Brain microvascular endothelial cell (primary cell): ENCODE results near the gene CD58.

Source experiments
- DNase-seq: peaks from one replicate; pipeline ENCODE4 v3.0.0-alpha.2; 2020
- H3K27ac ChIP-seq: fragments of 250-450 bp; sonication (Bioruptor Pico); 2 replicates; pipeline ENCODE4 v1.5.1; 2020; ENCODE audit warnings: mild to moderate bottlenecking, moderate library complexity
- H3K27me3 ChIP-seq: fragments of 250-450 bp; sonication (Bioruptor Pico); replicated peaks from 2 replicates; pipeline ENCODE4 v1.5.1; 2020; ENCODE audit warnings: mild to moderate bottlenecking
- H3K36me3 ChIP-seq: fragments of 250-450 bp; sonication (Bioruptor Pico); replicated peaks from 2 replicates; pipeline ENCODE4 v1.5.1; 2020; ENCODE audit warnings: mild to moderate bottlenecking
- H3K4me3 ChIP-seq: 2 replicates; pipeline ENCODE4 v1.5.1; 2011; ENCODE audit warnings: low read depth, mild to moderate bottlenecking, control low read depth, low read length, moderate library complexity
- CTCF ChIP-seq: IDR thresholded peaks from 2 replicates; pipeline ENCODE4 v1.5.1; 2011; ENCODE audit warnings: low read depth, mild to moderate bottlenecking, moderate library complexity, low read length, control low read depth, inconsistent platforms; ENCODE audit errors: missing control alignments
- in situ Hi-C: cut with HindIII; loops from 2 replicates; pipeline ENCODE4 v1.10.0; 2017; ENCODE audit warnings: low sequenced_read_pairs, low pct_ligation_motif_present

Gene CD58

GRCh38 chr1:116465845-116466685, 104.8 kb downstream of the CD58 start:
- in situ Hi-C loops: no loop called here
- no peak overlapping the region for H3K4me3 ChIP-seq
- H3K27ac ChIP-seq: no peak overlapping the region
- H3K36me3 ChIP-seq: no peaks in the 10 kb centered on the region
- H3K27me3 ChIP-seq: no peaks in the 10 kb centered on the region
- TF ChIP-seq CTCF: no peak
- DNase-seq: no peak

- H3K4me3 ChIP-seq: no peak overlapping the region
- no peak overlapping the region for H3K27ac ChIP-seq
- no peaks in the 10 kb centered on the region for H3K36me3 ChIP-seq
- no peak for DNase-seq
- in situ Hi-C loops: no loop called here
- no peak for TF ChIP-seq CTCF
- H3K27me3 ChIP-seq: no peaks in the 10 kb centered on the region
These were observed 105.4 kb downstream of the CD58 start for GRCh38 chr1:116465477-116465844.
